BJ (cell line): ENCODE measurements around the gene ZNF554. TPM values are rescaled to one million over a fixed set of nuclear protein-coding genes. Genes with fewer than 3 reads are reported as not detected.
A peak's percentile ranks its signal among the peaks of the same experiment; 100 is the strongest.

Experiments
- CTCF ChIA-PET: fragments of 350-600 bp; formaldehyde crosslinking; extraction: SDS; loops from one replicate; lab custom pipeline; 2021; ENCODE audit warnings: antibody characterized with exemption, inconsistent platforms; lab: Yijun Ruan, JAX
- POLR2A ChIA-PET: fragments of 300-600 bp; sonication (Branson Sonifier 250); formaldehyde crosslinking; extraction: SDS; loops from one replicate; lab custom pipeline; 2021; ENCODE audit warnings: antibody characterized with exemption; lab: Charles Lee
- DNase-seq: peaks from one replicate; pipeline ENCODE4 v3.0.0-alpha.2; 2011; ENCODE audit warnings: low read depth
- H3K27me3 ChIP-seq: 2 replicates; pipeline ENCODE4 v1.6.0; 2011; ENCODE audit warnings: low read length; ENCODE audit not compliant: control insufficient read depth, insufficient read depth
- H3K36me3 ChIP-seq: 2 replicates; pipeline ENCODE4 v1.5.1; 2011; ENCODE audit warnings: low read length; ENCODE audit not compliant: control insufficient read depth, insufficient read depth
- H3K4me3 ChIP-seq: 2 replicates; pipeline ENCODE4 v1.5.1; 2011; ENCODE audit warnings: low read depth, mild to moderate bottlenecking, control low read depth, low read length
- CTCF ChIP-seq: IDR thresholded peaks from 2 replicates; pipeline ENCODE4 v1.5.1; 2011; ENCODE audit warnings: low read depth, mild to moderate bottlenecking, control low read depth, inconsistent platforms, low read length, moderate library complexity; ENCODE audit not compliant: insufficient read depth
- polyA plus RNA-seq: library from polyadenylated mRNA; depleted of rRNA; stranded (reverse); fragments of >200 nt; gene quantifications from 2 replicates; pipeline ENCODE4 v1.2.3, GENCODE V29; 2011

ZNF554 gene
- polyA plus RNA-seq, 1 experiment: 2.1 TPM

- POLR2A ChIA-PET: no interaction called here
- DNase-seq: no peak
- CTCF ChIA-PET: no interaction called here
- H3K4me3 ChIP-seq: no peak overlapping the region
- peaks cover 1% of the 10 kb centered on the region; the same call in 1 of the 2 replicates for H3K36me3 ChIP-seq
- no peaks in the 10 kb centered on the region for H3K27me3 ChIP-seq
- no peak for TF ChIP-seq CTCF
These were observed 25.4 kb downstream of the ZNF554 start for GRCh38 chr19:2845107-2845506.

- CTCF ChIA-PET: no interaction called here
- no peak for DNase-seq
- peaks cover 1% of the 10 kb centered on the region; the same call in 1 of the 2 replicates for H3K36me3 ChIP-seq
- POLR2A ChIA-PET: no interaction called here
- no peak overlapping the region for H3K4me3 ChIP-seq
- no peaks in the 10 kb centered on the region for H3K27me3 ChIP-seq
- TF ChIP-seq CTCF: no peak
These were observed 26.7 kb downstream of the ZNF554 start for GRCh38 chr19:2846180-2846894.

- DNase-seq: no peak
- H3K4me3 ChIP-seq: no peak overlapping the region
- no peaks in the 10 kb centered on the region for H3K27me3 ChIP-seq
- ChIA-PET CTCF (no interaction called here), POLR2A (no interaction called here)
- H3K36me3 ChIP-seq: peaks cover 5% of the 10 kb centered on the region
- TF ChIP-seq CTCF: no peak
These were observed 27.8 kb downstream of the ZNF554 start for GRCh38 chr19:2847507-2847906.

- DNase-seq: peak; percentile 26
- Histone ChIP-seq H3K27me3 (no peaks in the 10 kb centered on the region), H3K4me3 (no peak overlapping the region), H3K36me3 (peaks cover 13% of the 10 kb centered on the region)
- CTCF ChIA-PET: interaction anchor here (1.4 kb wide), 1 partner anchor 39 kb away, joined by 3 read pairs; no protein-coding TSS in a partner anchor
- POLR2A ChIA-PET: no interaction called here
- no peak for TF ChIP-seq CTCF
These were observed 28.9 kb downstream of the ZNF554 start for GRCh38 chr19:2848616-2849015.

- CTCF ChIA-PET: interaction anchor here (0.9 to 1.1 kb wide), 2 partner anchors 14 to 37 kb away, joined by 3 read pairs; no protein-coding TSS in a partner anchor
- Histone ChIP-seq H3K4me3 (no peak overlapping the region), H3K27me3 (no peaks in the 10 kb centered on the region), H3K36me3 (peaks cover 13% of the 10 kb centered on the region)
- TF ChIP-seq CTCF: no peak
- POLR2A ChIA-PET: no interaction called here
- no peak for DNase-seq
These were observed 30.7 kb downstream of the ZNF554 start for GRCh38 chr19:2850256-2850925.
